ENCODE data around the gene CALHM5. TPM values are rescaled to one million over a fixed set of nuclear protein-coding genes. Genes with fewer than 3 reads are reported as not detected.

CALHM5 gene
- 0.05 and 0.09 TPM in 2 replicates for total RNA-seq
- long read RNA-seq, partial matches to known transcripts, result 0 of 1 reads
- long read RNA-seq, other reads (novel, unspliced or antisense), result 1 of 1 reads

- Mint-ChIP-seq H3K9me3 (ENCODE audit: low read depth) (peaks cover 16% of the 10 kb centered on the region), H3K4me1 (ENCODE audit: low read depth) (peaks cover 2% of the 10 kb centered on the region), H3K4me3 (ENCODE audit: low read depth) (no peak within 1 kb of the TSS), H3K36me3 (ENCODE audit: insufficient read depth) (no peaks in the 10 kb centered on the region), H3K27me3 (peaks cover 2% of the 10 kb centered on the region), H3K27ac (peak within 1 kb of the TSS; percentile 89)
- TF ChIP-seq CTCF (IDR thresholded peaks at IDR 0.05; ENCODE audit: unreplicated experiment), result peak; percentile 52
- no peak for DNase-seq (ENCODE audit: low spot score, unreplicated experiment)
These were observed at the start of gene CALHM5 for GRCh38 chr6:116511424-116512110. Gene CALHM5 (plus strand): TSS chr6:116511639. CDS start chr6:116511697, 58 bp downstream.

GRCh38 chr6:116461932-116462885, 49.2 kb upstream of the CALHM5 start:
- Mint-ChIP-seq H3K27ac (no peak overlapping the region), H3K9me3 (ENCODE audit: low read depth) (no peaks in the 10 kb centered on the region), H3K36me3 (ENCODE audit: insufficient read depth) (no peaks in the 10 kb centered on the region), H3K4me1 (ENCODE audit: low read depth) (peaks cover 10% of the 10 kb centered on the region), H3K4me3 (ENCODE audit: low read depth) (peak overlapping the region; percentile 61), H3K27me3 (peaks cover 68% of the 10 kb centered on the region)
- no peak for TF ChIP-seq CTCF (IDR thresholded peaks at IDR 0.05; ENCODE audit: unreplicated experiment)
- DNase-seq (ENCODE audit: low spot score, unreplicated experiment), result peak; percentile 34

GRCh38 chr6:116463301-116463700, 48.1 kb upstream of the CALHM5 start:
- Mint-ChIP-seq H3K9me3 (ENCODE audit: low read depth) (no peaks in the 10 kb centered on the region), H3K27me3 (peaks cover 68% of the 10 kb centered on the region), H3K36me3 (ENCODE audit: insufficient read depth) (no peaks in the 10 kb centered on the region), H3K4me3 (ENCODE audit: low read depth) (no peak overlapping the region), H3K27ac (no peak overlapping the region), H3K4me1 (ENCODE audit: low read depth) (peaks cover 11% of the 10 kb centered on the region)
- TF ChIP-seq CTCF (IDR thresholded peaks at IDR 0.05; ENCODE audit: unreplicated experiment), result no peak
- no peak for DNase-seq (ENCODE audit: low spot score, unreplicated experiment)

GRCh38 chr6:116465246-116465645, 46.2 kb upstream of the CALHM5 start:
- DNase-seq (ENCODE audit: low spot score, unreplicated experiment), result no peak
- Mint-ChIP-seq H3K27me3 (peaks cover 51% of the 10 kb centered on the region), H3K9me3 (ENCODE audit: low read depth) (peaks cover 2% of the 10 kb centered on the region), H3K27ac (no peak overlapping the region), H3K4me1 (ENCODE audit: low read depth) (peaks cover 11% of the 10 kb centered on the region), H3K4me3 (ENCODE audit: low read depth) (no peak overlapping the region), H3K36me3 (ENCODE audit: insufficient read depth) (no peaks in the 10 kb centered on the region)
- no peak for TF ChIP-seq CTCF (IDR thresholded peaks at IDR 0.05; ENCODE audit: unreplicated experiment)

- Mint-ChIP-seq H3K4me1 (ENCODE audit: low read depth) (peaks cover 11% of the 10 kb centered on the region), H3K27me3 (peaks cover 34% of the 10 kb centered on the region), H3K4me3 (ENCODE audit: low read depth) (no peak overlapping the region), H3K36me3 (ENCODE audit: insufficient read depth) (no peaks in the 10 kb centered on the region), H3K9me3 (ENCODE audit: low read depth) (peaks cover 2% of the 10 kb centered on the region), H3K27ac (no peak overlapping the region)
- DNase-seq (ENCODE audit: low spot score, unreplicated experiment), result no peak
- TF ChIP-seq CTCF (IDR thresholded peaks at IDR 0.05; ENCODE audit: unreplicated experiment), result no peak
These were observed 44.3 kb upstream of the CALHM5 start for GRCh38 chr6:116467096-116467495.
